Activated CD8-positive, alpha-beta memory T cell treated with anti-CD3 and anti-CD28 coated beads, Interleukin-2, amount 50 U/mL, for 24 hours (primary cell): Measurements from ENCODE around the gene TMEM123.
"Not testable (repeated sequence)": the region's sequence is repeated elsewhere in the genome, so short reads cannot be mapped to it uniquely, and the experiment has no call there.

Source experiments
- DNase-seq: peaks from one replicate; pipeline ENCODE4 v3.0.0-alpha.2; 2020; ENCODE audit errors: extremely low read depth

The TMEM123 gene

DNA sequence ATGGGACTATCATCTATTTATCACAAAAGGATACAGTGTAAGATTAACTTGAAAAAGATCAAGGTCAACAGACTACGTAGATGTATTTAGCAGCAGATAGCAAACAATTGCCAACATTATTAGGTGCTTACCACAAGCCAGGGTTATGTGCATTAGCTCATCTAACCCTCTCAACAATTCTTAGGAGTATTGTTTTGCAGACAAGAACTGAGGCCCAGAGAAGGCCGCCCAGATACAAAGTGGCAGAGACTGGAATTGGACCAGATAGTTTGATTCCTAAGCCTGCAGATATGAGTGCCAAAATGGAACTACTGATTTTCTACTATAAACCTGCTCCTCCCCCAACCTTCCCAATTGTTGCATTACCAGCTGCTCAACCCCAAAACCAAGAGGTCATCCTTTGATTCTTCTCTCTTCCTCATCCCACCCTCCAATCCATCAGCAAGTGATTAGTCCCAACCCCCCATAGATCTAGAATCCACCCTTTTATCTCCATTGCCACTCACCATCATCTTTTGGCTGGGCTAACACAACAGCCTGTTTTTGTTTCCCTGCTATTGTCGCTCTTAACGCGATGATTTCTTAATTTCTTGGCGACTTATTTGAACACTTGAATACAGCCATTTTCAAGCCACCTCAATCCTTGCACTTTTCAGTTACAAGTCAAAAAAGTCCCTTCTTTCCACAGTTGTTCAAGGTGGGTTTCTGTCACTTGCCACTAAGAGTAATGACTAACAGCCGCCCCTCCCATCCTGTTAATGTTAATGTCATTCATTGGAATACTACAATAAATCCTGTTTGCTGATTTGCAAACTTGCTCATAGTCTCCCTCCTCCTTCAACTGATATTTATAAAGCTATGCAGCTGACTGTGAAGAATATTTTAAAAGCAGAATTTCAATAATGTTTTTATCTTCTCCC, 2.7 kb downstream of the TMEM123 start:
- DNase-seq = no peak

GRCh38 chr11:102448869-102449224, 3.7 kb downstream of the TMEM123 start:
- no peak for DNase-seq

- no peak for DNase-seq
Measured at GRCh38 chr11:102447941-102448868, 4.4 kb downstream of the TMEM123 start.

- no peak for DNase-seq
Measured at GRCh38 chr11:102447193-102447592, 5.4 kb downstream of the TMEM123 start.

DNA sequence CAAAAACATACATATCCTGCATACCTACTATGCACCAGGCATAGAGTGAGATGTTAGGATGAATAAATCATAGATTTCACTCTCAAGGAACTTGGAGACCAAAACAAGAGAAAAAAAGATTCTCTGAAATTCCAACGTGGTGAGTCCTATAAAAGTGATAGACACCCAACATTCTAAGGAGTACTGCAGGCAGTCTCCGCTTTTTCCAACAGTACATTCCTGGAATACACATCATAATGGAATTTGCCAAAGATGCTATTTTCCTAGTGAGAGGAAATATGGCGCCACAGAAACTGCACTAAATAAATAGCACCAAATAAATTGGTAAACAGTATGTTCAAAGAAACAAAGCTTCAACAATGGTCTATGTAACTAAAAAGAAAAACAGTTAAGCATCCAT, 6.0 kb downstream of the TMEM123 start:
- DNase-seq = no peak

- DNase-seq = not testable (repeated sequence)
Measured at GRCh38 chr11:102444693-102445092, 7.9 kb downstream of the TMEM123 start.

GRCh38 chr11:102444142-102444541, 8.4 kb downstream of the TMEM123 start:
- not testable (repeated sequence) for DNase-seq

DNA sequence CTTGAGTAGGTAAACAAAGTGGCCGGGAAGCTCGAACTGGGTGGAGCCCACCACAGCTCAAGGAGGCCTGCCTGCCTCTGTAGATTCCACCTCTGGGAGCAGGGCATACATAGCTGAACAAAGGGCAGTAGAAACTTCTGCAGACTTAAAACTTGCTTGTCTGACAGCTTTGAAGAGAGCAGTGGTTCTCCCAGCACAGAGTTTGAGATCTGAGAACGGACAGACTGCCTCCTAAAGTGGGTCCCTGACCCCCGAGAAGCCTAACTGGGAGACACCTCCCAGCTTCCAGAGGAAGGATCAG, 13.6 kb downstream of the TMEM123 start:
- DNase-seq = not testable (repeated sequence)

- no peak for DNase-seq
Measured at GRCh38 chr11:102438311-102439062, 14.1 kb downstream of the TMEM123 start.

- DNase-seq = no peak
Measured at GRCh38 chr11:102437727-102438126, 14.8 kb downstream of the TMEM123 start.

- DNase-seq = no peak
Measured at GRCh38 chr11:102436976-102437375, 15.6 kb downstream of the TMEM123 start.

- DNase-seq = no peak
Measured at GRCh38 chr11:102436561-102436960, 16.0 kb downstream of the TMEM123 start.

DNA sequence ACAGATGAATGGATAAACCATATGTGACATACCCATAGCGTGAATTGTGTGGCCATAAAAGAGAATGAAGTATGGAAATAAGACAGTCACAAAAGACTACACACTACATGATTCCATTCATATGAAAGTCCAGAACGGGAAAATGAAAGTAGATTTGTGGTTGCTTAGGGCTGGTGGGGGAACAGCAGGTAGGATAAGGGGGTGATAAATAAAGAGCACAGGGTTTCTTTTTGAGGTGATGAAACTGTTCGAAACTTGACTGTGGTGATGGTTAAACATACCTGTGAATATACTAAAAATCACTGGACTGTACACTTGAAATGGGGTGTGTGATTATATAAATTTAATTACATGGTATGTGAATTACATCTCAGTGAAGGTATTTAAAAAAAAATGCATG, 16.9 kb downstream of the TMEM123 start:
- no peak for DNase-seq

DNA sequence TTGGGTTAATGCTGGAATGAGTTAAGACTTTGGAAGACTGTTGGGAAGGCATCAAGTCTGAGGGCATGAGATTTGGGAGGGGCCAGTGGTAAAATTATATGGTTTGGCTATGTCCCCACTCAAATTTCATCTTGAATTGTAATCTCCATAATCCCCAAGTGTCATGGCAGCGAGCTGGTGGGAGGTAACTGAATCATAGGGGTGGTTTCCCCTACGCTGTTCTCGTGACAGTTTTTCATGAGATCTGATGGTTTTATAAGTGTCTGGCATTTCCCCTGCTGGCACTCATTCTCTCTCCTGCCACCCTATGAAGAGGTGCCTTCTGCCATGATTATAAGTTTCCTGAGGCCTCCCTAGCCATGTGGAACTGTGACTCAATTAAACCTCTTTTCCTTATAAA, 19.0 kb downstream of the TMEM123 start:
- not testable (repeated sequence) for DNase-seq

- DNase-seq = not testable (repeated sequence)
Measured at GRCh38 chr11:102432560-102432959, 20.0 kb downstream of the TMEM123 start.

GRCh38 chr11:102431404-102431803, 21.2 kb downstream of the TMEM123 start:
- no peak for DNase-seq

DNA sequence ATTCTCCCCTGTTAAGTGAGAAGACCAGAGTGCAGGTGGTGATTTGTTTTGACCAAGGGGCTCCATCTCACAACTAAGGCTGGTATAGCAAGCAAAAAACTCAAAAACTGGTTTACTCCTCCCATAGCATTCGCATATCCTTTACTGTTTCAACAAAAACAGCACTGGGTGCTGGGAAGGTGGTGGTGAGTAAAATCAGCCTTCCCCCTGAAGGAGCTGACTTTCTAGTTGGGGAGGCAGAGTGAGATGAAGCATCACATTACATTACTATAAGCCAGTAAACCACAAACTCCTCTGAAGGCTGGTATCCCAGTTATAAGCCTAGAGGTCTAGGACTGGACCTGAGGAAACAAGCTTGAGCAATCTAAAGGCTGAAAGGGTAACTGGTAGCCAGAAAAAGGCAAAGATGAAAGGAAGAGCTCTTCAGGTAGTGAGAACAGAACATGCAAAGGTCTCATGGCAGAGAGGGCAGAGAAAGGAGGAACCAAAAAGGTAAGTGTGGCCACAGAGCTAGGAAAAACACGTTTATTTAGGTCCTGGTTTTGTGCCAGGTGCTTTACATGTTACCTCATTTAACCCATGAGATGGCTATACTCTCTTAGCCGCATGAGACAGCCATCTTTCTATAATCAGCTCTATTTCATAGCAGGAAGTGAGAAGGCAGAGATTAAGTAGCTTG, 22.3 kb downstream of the TMEM123 start:
- DNase-seq = no peak

DNA sequence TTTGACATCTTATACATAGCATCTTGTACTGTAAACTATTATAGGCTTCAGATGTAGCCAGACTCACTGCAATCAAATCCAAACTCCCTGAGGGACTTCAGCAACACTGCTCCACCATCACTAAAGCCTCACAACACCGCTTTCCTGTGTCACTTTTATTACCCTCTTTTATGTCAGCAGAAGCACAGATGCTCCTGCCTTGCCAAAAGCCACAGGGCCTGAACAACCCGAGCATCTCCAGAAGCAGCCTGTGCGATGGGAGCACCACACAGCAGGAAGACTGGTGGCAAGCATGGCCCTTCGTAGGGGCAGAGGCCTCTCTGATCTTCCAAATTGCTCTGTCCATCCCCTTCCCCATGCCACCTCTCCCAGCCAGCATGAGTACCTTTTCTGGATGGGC, 22.9 kb downstream of the TMEM123 start:
- no peak for DNase-seq

- DNase-seq = no peak
Measured at GRCh38 chr11:102429226-102429625, 23.3 kb downstream of the TMEM123 start.

- DNase-seq = no peak
Measured at GRCh38 chr11:102428696-102429095, 23.9 kb downstream of the TMEM123 start.

GRCh38 chr11:102427068-102427467, 25.5 kb downstream of the TMEM123 start:
- DNase-seq = no peak
